ENCODE measurements around the gene SFXN3. TPM values are rescaled to one million over a fixed set of nuclear protein-coding genes. Genes with fewer than 3 reads are reported as not detected.

SFXN3 gene
- total RNA-seq, 1 donor from 2014 or later, result 101 TPM

GRCh38 chr10:101014230-101014884, 16.7 kb upstream of the SFXN3 start:
- H3K4me3 Mint-ChIP-seq (ENCODE audit: unreplicated experiment), result no peak overlapping the region
- TF ChIP-seq CTCF (IDR thresholded peaks at IDR 0.05), result peak; percentile 86
- no peaks in the 10 kb centered on the region for H3K36me3 Mint-ChIP-seq (ENCODE audit: low read depth)
- peak overlapping the region; percentile 76 for H3K27ac Mint-ChIP-seq (ENCODE audit: unreplicated experiment)
- no peaks in the 10 kb centered on the region for H3K9me3 Mint-ChIP-seq (ENCODE audit: low read depth)
- peaks cover 5% of the 10 kb centered on the region for H3K27me3 Mint-ChIP-seq (ENCODE audit: low read depth)
- peaks cover 35% of the 10 kb centered on the region for H3K4me1 Mint-ChIP-seq (ENCODE audit: low read depth)
- DNase-seq (ENCODE audit: low spot score), result peak; percentile 85

- Mint-ChIP-seq H3K27ac (ENCODE audit: unreplicated experiment) (peak overlapping the region; percentile 70), H3K4me1 (ENCODE audit: low read depth) (peaks cover 35% of the 10 kb centered on the region), H3K27me3 (ENCODE audit: low read depth) (peaks cover 5% of the 10 kb centered on the region), H3K4me3 (ENCODE audit: unreplicated experiment) (no peak overlapping the region), H3K9me3 (ENCODE audit: low read depth) (no peaks in the 10 kb centered on the region), H3K36me3 (ENCODE audit: low read depth) (no peaks in the 10 kb centered on the region)
- no peak for TF ChIP-seq CTCF (IDR thresholded peaks at IDR 0.05)
- DNase-seq (ENCODE audit: low spot score), result peak; percentile 68
Measured at GRCh38 chr10:101014966-101015581, 16.0 kb upstream of the SFXN3 start.

- no peaks in the 10 kb centered on the region for H3K36me3 Mint-ChIP-seq (ENCODE audit: low read depth)
- no peak for TF ChIP-seq CTCF (IDR thresholded peaks at IDR 0.05)
- no peak overlapping the region for H3K4me3 Mint-ChIP-seq (ENCODE audit: unreplicated experiment)
- peaks cover 5% of the 10 kb centered on the region for H3K27me3 Mint-ChIP-seq (ENCODE audit: low read depth)
- H3K9me3 Mint-ChIP-seq (ENCODE audit: low read depth), result no peaks in the 10 kb centered on the region
- H3K27ac Mint-ChIP-seq (ENCODE audit: unreplicated experiment), result peak overlapping the region; percentile 70
- DNase-seq (ENCODE audit: low spot score), result peak; percentile 75
- peaks cover 35% of the 10 kb centered on the region for H3K4me1 Mint-ChIP-seq (ENCODE audit: low read depth)
Measured at GRCh38 chr10:101015582-101015973, 15.5 kb upstream of the SFXN3 start.

- Mint-ChIP-seq H3K4me3 (ENCODE audit: unreplicated experiment) (no peak overlapping the region), H3K36me3 (ENCODE audit: low read depth) (no peaks in the 10 kb centered on the region), H3K27me3 (ENCODE audit: low read depth) (peaks cover 5% of the 10 kb centered on the region), H3K27ac (ENCODE audit: unreplicated experiment) (no peak overlapping the region), H3K9me3 (ENCODE audit: low read depth) (no peaks in the 10 kb centered on the region), H3K4me1 (ENCODE audit: low read depth) (peaks cover 35% of the 10 kb centered on the region)
- DNase-seq (ENCODE audit: low spot score), result peak; percentile 68
- no peak for TF ChIP-seq CTCF (IDR thresholded peaks at IDR 0.05)
Measured at GRCh38 chr10:101016814-101017213, 14.2 kb upstream of the SFXN3 start.

- H3K27ac Mint-ChIP-seq (ENCODE audit: unreplicated experiment), result no peak overlapping the region
- H3K9me3 Mint-ChIP-seq (ENCODE audit: low read depth), result no peaks in the 10 kb centered on the region
- H3K4me1 Mint-ChIP-seq (ENCODE audit: low read depth), result peaks cover 25% of the 10 kb centered on the region
- no peak for TF ChIP-seq CTCF (IDR thresholded peaks at IDR 0.05)
- H3K27me3 Mint-ChIP-seq (ENCODE audit: low read depth), result peaks cover 5% of the 10 kb centered on the region
- H3K36me3 Mint-ChIP-seq (ENCODE audit: low read depth), result no peaks in the 10 kb centered on the region
- no peak overlapping the region for H3K4me3 Mint-ChIP-seq (ENCODE audit: unreplicated experiment)
- DNase-seq (ENCODE audit: low spot score), result peak; percentile 68
Measured at GRCh38 chr10:101018118-101018599, 12.9 kb upstream of the SFXN3 start.
